Thyroid gland (tissue), 4 donors: Measurements from ENCODE around the gene IL6R. TPM values are rescaled to one million over a fixed set of nuclear protein-coding genes. Genes with fewer than 3 reads are reported as not detected.
A peak's percentile ranks its signal among the peaks of the same experiment; 100 is the strongest.

Experiments
- DNase-seq, 2 donors: peaks; one replicate each; pipeline ENCODE4 v3.0.0-alpha.2; 2019
- H3K27ac ChIP-seq, 3 donors: fragments of 200-600 bp; sonication (generic); 1 replicate in 2 of 3; 2 replicates in 1 of 3; pipeline ENCODE4 v1.5.1; 2016 to 2019; ENCODE audit warnings: mild to moderate bottlenecking in 1 of 3, moderate library complexity in 1 of 3
- H3K27me3 ChIP-seq: fragments of 200-600 bp; sonication (generic); one replicate; pipeline ENCODE4 v1.5.1; 2019
- H3K36me3 ChIP-seq, 2 donors: fragments of 200-600 bp; sonication (generic); one replicate each; pipeline ENCODE4 v1.5.1; 2016 to 2019
- H3K4me1 ChIP-seq, 2 donors: fragments of 200-600 bp; sonication (generic); one replicate each; pipeline ENCODE4 v1.5.1; 2017 to 2019
- H3K4me3 ChIP-seq, 3 donors: fragments of 200-600 bp; sonication (generic); replicated peaks in 1 of 3; 1 replicate in 2 of 3; 2 replicates in 1 of 3; pipeline ENCODE4 v1.5.1; 2016; ENCODE audit warnings: mild to moderate bottlenecking in 1 of 3
- H3K9me3 ChIP-seq: fragments of 200-600 bp; sonication (generic); one replicate; pipeline ENCODE4 v1.5.1; 2017
- CTCF ChIP-seq, 6 experiments: fragments of 200-600 bp in 3 of 6; fragments of 450-650 bp in 3 of 6; sonication (generic) in 3 of 6; IDR thresholded peaks; one replicate each; pipeline ENCODE4 v1.5.1; 2016 to 2019; ENCODE audit warnings: antibody characterized with exemption in 6 of 6, mild to moderate bottlenecking in 2 of 6, inconsistent platforms in 1 of 6, moderate library complexity in 1 of 6
- POLR2A ChIP-seq, 2 donors: fragments of 450-650 bp; IDR thresholded peaks; one replicate each; pipeline ENCODE4 v1.6.1; 2017; ENCODE audit warnings: antibody characterized with exemption in 2 of 2, mild to moderate bottlenecking in 2 of 2, moderate library complexity in 1 of 2
- WGBS, 2 donors: methylation state at CpG; one replicate each; pipeline ENCODE4 v1.1.5; 2017; 5-methylcytosine and 5-hydroxymethylcytosine counted together
- intact Hi-C: fragments of 100-400 bp; cut with DNase I; formaldehyde crosslinking; loops from one replicate; pipeline ENCODE4 v1.15.1; 2023
- total RNA-seq, 4 donors: library from RNA; depleted of rRNA; stranded (reverse); fragments of >200 nt; gene quantifications; one replicate each; pipeline ENCODE4 v1.2.3, GENCODE V29; 2016

Gene IL6R
- total RNA-seq, 4 donors from 2014 or later = 4.4 to 15.3 (median 7.4) TPM

GRCh38 chr1:154423988-154424326 lies 18.8 kb downstream of the IL6R start:
- no peak for DNase-seq
- Histone ChIP-seq H3K4me1 (peaks cover 23 to 63% of the 10 kb centered on the region in 2 donors), H3K9me3 (no peaks in the 10 kb centered on the region), H3K27ac (peak overlapping the region in 2 of 3 donors; percentile 58 to 59), H3K27me3 (no peaks in the 10 kb centered on the region), H3K4me3 (no peak overlapping the region), H3K36me3 (no peaks in the 10 kb centered on the region)
- WGBS, 2 donors = 79 to 86% methylated on average over 6 to 7 of the region's 7 CpGs
- TF ChIP-seq POLR2A (IDR thresholded peaks at IDR 0.05) (no peak), CTCF (IDR thresholded peaks at IDR 0.05) (no peak)
- intact Hi-C loops = no loop called here

GRCh38 chr1:154425172-154425571 lies 20.0 kb downstream of the IL6R start:
- DNase-seq = no peak
- Histone ChIP-seq H3K4me1 (peaks cover 11 to 51% of the 10 kb centered on the region in 2 donors), H3K9me3 (no peaks in the 10 kb centered on the region), H3K36me3 (no peaks in the 10 kb centered on the region), H3K27me3 (no peaks in the 10 kb centered on the region), H3K4me3 (no peak overlapping the region), H3K27ac (no peak overlapping the region)
- no peak for TF ChIP-seq POLR2A (IDR thresholded peaks at IDR 0.05)
- no peak for TF ChIP-seq CTCF (IDR thresholded peaks at IDR 0.05)
- 86 to 95% methylated on average over 6 of the region's 6 CpGs for WGBS, 2 donors
- intact Hi-C loops = no loop called here

- intact Hi-C loops = no loop called here
- Histone ChIP-seq H3K9me3 (no peaks in the 10 kb centered on the region), H3K36me3 (peaks cover 0 to 6% of the 10 kb centered on the region in 2 donors), H3K27me3 (no peaks in the 10 kb centered on the region), H3K4me3 (no peak overlapping the region), H3K4me1 (peaks cover 7 to 34% of the 10 kb centered on the region in 2 donors), H3K27ac (no peak overlapping the region)
- TF ChIP-seq POLR2A (IDR thresholded peaks at IDR 0.05) (no peak), CTCF (IDR thresholded peaks at IDR 0.05) (no peak)
- DNase-seq = no peak
- WGBS, 2 donors = 76 to 85% methylated on average over 7 to 8 of the region's 8 CpGs
Observed at GRCh38 chr1:154427173-154428139, 22.3 kb downstream of the IL6R start.

- peaks cover 10 to 18% of the 10 kb centered on the region in 2 donors for H3K4me1 ChIP-seq
- no peak overlapping the region for H3K4me3 ChIP-seq
- TF ChIP-seq CTCF (IDR thresholded peaks at IDR 0.05) (no peak), POLR2A (IDR thresholded peaks at IDR 0.05) (no peak)
- 84 to 85% methylated on average over 4 to 8 of the region's 15 CpGs for WGBS, 2 donors
- DNase-seq = no peak
- peaks cover 0 to 6% of the 10 kb centered on the region in 2 donors for H3K36me3 ChIP-seq
- intact Hi-C loops = no loop called here
- no peaks in the 10 kb centered on the region for H3K27me3 ChIP-seq
- H3K27ac ChIP-seq = no peak overlapping the region
- no peaks in the 10 kb centered on the region for H3K9me3 ChIP-seq
Observed at GRCh38 chr1:154429118-154429517, 24.0 kb downstream of the IL6R start.
